ENCODE data around the gene PYM1. TPM values are rescaled to one million over a fixed set of nuclear protein-coding genes. Genes with fewer than 3 reads are reported as not detected.

PYM1 gene
- total and polyA plus RNA-seq, 2 of the 13 experiments (the other 11 are each of a cell fraction or from before 2014, with no cell fraction given) = 44.0 to 51.8 TPM

DNA sequence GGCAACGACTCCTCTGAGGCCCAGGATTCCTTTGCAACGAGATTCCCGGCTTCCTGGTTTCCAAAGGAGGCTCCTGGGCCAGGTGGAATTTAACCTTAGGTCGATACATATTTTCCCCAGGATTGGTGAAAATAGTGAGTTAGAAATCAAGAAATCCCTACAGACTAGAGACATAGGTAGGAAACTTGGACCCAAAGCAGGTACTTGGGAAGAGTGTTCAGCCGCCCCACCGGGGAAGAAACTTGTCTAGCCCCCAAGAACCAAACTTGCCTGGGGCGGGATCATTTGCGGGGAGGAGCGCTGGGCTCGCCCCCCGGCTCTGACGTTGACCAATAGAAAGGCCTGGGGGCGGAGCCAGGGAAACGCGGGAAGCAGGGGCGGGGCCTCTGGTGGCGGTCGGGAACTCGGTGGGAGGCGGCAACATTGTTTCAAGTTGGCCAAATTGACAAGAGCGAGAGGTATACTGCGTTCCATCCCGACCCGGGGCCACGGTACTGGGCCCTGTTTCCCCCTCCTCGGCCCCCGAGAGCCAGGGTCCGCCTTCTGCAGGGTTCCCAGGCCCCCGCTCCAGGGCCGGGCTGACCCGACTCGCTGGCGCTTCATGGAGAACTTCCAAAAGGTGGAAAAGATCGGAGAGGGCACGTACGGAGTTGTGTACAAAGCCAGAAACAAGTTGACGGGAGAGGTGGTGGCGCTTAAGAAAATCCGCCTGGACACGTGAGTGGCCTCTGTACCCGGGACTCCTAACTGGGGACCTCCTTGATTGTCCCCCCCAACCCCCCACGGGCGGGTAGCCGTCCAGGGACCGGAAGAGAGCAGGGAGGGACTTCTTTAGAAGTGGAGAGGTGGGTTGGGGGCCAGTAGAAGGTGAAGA lies 39.0 kb upstream of the PYM1 start, which contains the start of gene CDK2 (continued):
- TF ChIP-seq, protein P1, sequence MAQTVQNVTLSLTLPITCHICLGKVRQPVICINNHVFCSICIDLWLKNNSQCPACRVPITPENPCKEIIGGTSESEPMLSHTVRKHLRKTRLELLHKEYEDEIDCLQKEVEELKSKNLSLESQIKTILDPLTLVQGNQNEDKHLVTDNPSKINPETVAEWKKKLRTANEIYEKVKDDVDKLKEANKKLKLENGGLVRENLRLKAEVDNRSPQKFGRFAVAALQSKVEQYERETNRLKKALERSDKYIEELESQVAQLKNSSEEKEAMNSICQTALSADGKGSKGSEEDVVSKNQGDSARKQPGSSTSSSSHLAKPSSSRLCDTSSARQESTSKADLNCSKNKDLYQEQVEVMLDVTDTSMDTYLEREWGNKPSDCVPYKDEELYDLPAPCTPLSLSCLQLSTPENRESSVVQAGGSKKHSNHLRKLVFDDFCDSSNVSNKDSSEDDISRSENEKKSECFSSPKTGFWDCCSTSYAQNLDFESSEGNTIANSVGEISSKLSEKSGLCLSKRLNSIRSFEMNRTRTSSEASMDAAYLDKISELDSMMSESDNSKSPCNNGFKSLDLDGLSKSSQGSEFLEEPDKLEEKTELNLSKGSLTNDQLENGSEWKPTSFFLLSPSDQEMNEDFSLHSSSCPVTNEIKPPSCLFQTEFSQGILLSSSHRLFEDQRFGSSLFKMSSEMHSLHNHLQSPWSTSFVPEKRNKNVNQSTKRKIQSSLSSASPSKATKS (CRISPR knock-in tag; IDR thresholded peaks at IDR 0.05) = no peak
- TF ChIP-seq ZBTB1 (CRISPR knock-in tag; IDR thresholded peaks at IDR 0.05; ENCODE audit: borderline replicate concordance) (no peak), ZNF230 (CRISPR knock-in tag; IDR thresholded peaks at IDR 0.05) (peak; percentile 73; the same call in 1 of the 2 replicates), ZNF670 (CRISPR knock-in tag; IDR thresholded peaks at IDR 0.05; ENCODE audit: borderline replicate concordance) (no peak), MED8 (CRISPR knock-in tag; IDR thresholded peaks at IDR 0.05; ENCODE audit: insufficient replicate concordance) (no peak), ZNF75D (CRISPR knock-in tag; IDR thresholded peaks at IDR 0.05; ENCODE audit: borderline replicate concordance) (no peak), HOXD1 (CRISPR knock-in tag; IDR thresholded peaks at IDR 0.05) (no peak), IKZF4 (CRISPR knock-in tag; IDR thresholded peaks at IDR 0.05; ENCODE audit: borderline replicate concordance, low read depth, not compliant biosample characterization) (no peak), ZNF543 (CRISPR knock-in tag; IDR thresholded peaks at IDR 0.05) (no peak), TAF15 (IDR thresholded peaks at IDR 0.05; ENCODE audit: low read depth, low read length, poor library complexity, severe bottlenecking) (no peak), MEIS2 (CRISPR knock-in tag; IDR thresholded peaks at IDR 0.05) (no peak), SMC3 (IDR thresholded peaks at IDR 0.05; ENCODE audit: low read length) (no peak), ZBTB7B (CRISPR knock-in tag; IDR thresholded peaks at IDR 0.05) (no peak)
- TF ChIP-seq, protein P2, sequence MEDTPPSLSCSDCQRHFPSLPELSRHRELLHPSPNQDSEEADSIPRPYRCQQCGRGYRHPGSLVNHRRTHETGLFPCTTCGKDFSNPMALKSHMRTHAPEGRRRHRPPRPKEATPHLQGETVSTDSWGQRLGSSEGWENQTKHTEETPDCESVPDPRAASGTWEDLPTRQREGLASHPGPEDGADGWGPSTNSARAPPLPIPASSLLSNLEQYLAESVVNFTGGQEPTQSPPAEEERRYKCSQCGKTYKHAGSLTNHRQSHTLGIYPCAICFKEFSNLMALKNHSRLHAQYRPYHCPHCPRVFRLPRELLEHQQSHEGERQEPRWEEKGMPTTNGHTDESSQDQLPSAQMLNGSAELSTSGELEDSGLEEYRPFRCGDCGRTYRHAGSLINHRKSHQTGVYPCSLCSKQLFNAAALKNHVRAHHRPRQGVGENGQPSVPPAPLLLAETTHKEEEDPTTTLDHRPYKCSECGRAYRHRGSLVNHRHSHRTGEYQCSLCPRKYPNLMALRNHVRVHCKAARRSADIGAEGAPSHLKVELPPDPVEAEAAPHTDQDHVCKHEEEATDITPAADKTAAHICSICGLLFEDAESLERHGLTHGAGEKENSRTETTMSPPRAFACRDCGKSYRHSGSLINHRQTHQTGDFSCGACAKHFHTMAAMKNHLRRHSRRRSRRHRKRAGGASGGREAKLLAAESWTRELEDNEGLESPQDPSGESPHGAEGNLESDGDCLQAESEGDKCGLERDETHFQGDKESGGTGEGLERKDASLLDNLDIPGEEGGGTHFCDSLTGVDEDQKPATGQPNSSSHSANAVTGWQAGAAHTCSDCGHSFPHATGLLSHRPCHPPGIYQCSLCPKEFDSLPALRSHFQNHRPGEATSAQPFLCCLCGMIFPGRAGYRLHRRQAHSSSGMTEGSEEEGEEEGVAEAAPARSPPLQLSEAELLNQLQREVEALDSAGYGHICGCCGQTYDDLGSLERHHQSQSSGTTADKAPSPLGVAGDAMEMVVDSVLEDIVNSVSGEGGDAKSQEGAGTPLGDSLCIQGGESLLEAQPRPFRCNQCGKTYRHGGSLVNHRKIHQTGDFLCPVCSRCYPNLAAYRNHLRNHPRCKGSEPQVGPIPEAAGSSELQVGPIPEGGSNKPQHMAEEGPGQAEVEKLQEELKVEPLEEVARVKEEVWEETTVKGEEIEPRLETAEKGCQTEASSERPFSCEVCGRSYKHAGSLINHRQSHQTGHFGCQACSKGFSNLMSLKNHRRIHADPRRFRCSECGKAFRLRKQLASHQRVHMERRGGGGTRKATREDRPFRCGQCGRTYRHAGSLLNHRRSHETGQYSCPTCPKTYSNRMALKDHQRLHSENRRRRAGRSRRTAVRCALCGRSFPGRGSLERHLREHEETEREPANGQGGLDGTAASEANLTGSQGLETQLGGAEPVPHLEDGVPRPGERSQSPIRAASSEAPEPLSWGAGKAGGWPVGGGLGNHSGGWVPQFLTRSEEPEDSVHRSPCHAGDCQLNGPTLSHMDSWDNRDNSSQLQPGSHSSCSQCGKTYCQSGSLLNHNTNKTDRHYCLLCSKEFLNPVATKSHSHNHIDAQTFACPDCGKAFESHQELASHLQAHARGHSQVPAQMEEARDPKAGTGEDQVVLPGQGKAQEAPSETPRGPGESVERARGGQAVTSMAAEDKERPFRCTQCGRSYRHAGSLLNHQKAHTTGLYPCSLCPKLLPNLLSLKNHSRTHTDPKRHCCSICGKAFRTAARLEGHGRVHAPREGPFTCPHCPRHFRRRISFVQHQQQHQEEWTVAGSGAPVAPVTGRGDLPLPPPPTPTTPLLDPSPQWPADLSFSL (CRISPR knock-in tag; IDR thresholded peaks at IDR 0.05) = no peak
- TF ChIP-seq, protein P3, sequence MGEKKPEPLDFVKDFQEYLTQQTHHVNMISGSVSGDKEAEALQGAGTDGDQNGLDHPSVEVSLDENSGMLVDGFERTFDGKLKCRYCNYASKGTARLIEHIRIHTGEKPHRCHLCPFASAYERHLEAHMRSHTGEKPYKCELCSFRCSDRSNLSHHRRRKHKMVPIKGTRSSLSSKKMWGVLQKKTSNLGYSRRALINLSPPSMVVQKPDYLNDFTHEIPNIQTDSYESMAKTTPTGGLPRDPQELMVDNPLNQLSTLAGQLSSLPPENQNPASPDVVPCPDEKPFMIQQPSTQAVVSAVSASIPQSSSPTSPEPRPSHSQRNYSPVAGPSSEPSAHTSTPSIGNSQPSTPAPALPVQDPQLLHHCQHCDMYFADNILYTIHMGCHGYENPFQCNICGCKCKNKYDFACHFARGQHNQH (CRISPR knock-in tag; IDR thresholded peaks at IDR 0.05) = peak; percentile 20; the same call in 1 of the 2 replicates

Measured in HepG2 (cell line).